ENCODE data around the gene HS2ST1.

Gene HS2ST1

GRCh38 chr1:86998727-86999126, 84.3 kb downstream of the HS2ST1 start (continued):
- no peak for TF ChIP-seq ZNF148 (tag by site-specific recombination; IDR thresholded peaks at IDR 0.05; ENCODE audit: borderline replicate concordance)

- no peaks in the 10 kb centered on the region for H3K9me3 ChIP-seq (ENCODE audit: control insufficient read depth, insufficient read depth, low read depth, low read length)
- TF ChIP-seq ZNF747 (tag by site-specific recombination; IDR thresholded peaks at IDR 0.05) = no peak
- no peak for TF ChIP-seq ZNF114 (tag by site-specific recombination; IDR thresholded peaks at IDR 0.05)
- no peak for TF ChIP-seq ZNF18 (tag by site-specific recombination; IDR thresholded peaks at IDR 0.05)
- TF ChIP-seq ZNF16 (tag by site-specific recombination; IDR thresholded peaks at IDR 0.05; ENCODE audit: low read depth) = no peak
- TF ChIP-seq ZBTB11 (tag by site-specific recombination; conservative IDR thresholded peaks at IDR 0.05; ENCODE audit: low read depth) = no peak
- TF ChIP-seq ZNF248 (tag by site-specific recombination; IDR thresholded peaks at IDR 0.05) = no peak
- TF ChIP-seq ZNF48 (tag by site-specific recombination; IDR thresholded peaks at IDR 0.05) = no peak
- no peak for TF ChIP-seq ZNF629 (tag by site-specific recombination; IDR thresholded peaks at IDR 0.05)
- no peak for TF ChIP-seq ZNF560 (tag by site-specific recombination; IDR thresholded peaks at IDR 0.05; ENCODE audit: borderline replicate concordance)
- no peak for TF ChIP-seq ZNF660 (tag by site-specific recombination; IDR thresholded peaks at IDR 0.05)
- TF ChIP-seq ZNF664 (tag by site-specific recombination; IDR thresholded peaks at IDR 0.05) = no peak
- TF ChIP-seq PRDM4 (tag by site-specific recombination; IDR thresholded peaks at IDR 0.05) = no peak
- TF ChIP-seq ZNF518A (tag by site-specific recombination; conservative IDR thresholded peaks at IDR 0.05; ENCODE audit: low read depth) = no peak
- H3K4me1 ChIP-seq (ENCODE audit: control insufficient read depth, insufficient read depth, low read length) = peaks cover 12% of the 10 kb centered on the region
- no peak overlapping the region for H3K4me3 ChIP-seq (ENCODE audit: low read depth, low read length)
- no peaks in the 10 kb centered on the region for H3K36me3 ChIP-seq (ENCODE audit: control insufficient read depth in 2 of 2, insufficient read depth in 1 of 2, low read length in 2 of 2)
- ChIA-PET CTCF (interaction anchor here (0.7 to 1.0 kb wide), 4 partner anchors 11 to 219 kb away, joined by 3 to 4 read pairs (median 3); no protein-coding TSS in a partner anchor), POLR2A (no interaction called here)
- no peak overlapping the region for H3K27ac ChIP-seq (ENCODE audit: extremely low read depth, low read depth, low read length)
Measured at GRCh38 chr1:87000460-87000859, 86.0 kb downstream of the HS2ST1 start.
